ENCODE data around the gene IMPA2.

GRCh38 chr18:12011199-12011956 lies 30.1 kb downstream of the IMPA2 start:
- TF ChIP-seq, protein P1, sequence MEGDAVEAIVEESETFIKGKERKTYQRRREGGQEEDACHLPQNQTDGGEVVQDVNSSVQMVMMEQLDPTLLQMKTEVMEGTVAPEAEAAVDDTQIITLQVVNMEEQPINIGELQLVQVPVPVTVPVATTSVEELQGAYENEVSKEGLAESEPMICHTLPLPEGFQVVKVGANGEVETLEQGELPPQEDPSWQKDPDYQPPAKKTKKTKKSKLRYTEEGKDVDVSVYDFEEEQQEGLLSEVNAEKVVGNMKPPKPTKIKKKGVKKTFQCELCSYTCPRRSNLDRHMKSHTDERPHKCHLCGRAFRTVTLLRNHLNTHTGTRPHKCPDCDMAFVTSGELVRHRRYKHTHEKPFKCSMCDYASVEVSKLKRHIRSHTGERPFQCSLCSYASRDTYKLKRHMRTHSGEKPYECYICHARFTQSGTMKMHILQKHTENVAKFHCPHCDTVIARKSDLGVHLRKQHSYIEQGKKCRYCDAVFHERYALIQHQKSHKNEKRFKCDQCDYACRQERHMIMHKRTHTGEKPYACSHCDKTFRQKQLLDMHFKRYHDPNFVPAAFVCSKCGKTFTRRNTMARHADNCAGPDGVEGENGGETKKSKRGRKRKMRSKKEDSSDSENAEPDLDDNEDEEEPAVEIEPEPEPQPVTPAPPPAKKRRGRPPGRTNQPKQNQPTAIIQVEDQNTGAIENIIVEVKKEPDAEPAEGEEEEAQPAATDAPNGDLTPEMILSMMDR (conservative IDR thresholded peaks at IDR 0.05; ENCODE audit: low read depth, low read length), result no peak
- TF ChIP-seq EZH2 (IDR thresholded peaks at IDR 0.05; ENCODE audit: borderline replicate concordance, low read depth, low read length, poor library complexity, severe bottlenecking), result no peak

All from A673 (cell line).